Transverse colon (tissue), 4 donors: Measurements from ENCODE around the gene PLPP7. TPM values are rescaled to one million over a fixed set of nuclear protein-coding genes. Genes with fewer than 3 reads are reported as not detected.
"Not testable (repeated sequence)": the region's sequence is repeated elsewhere in the genome, so short reads cannot be mapped to it uniquely, and the experiment has no call there.

ENCODE experiments used
- DNase-seq: peaks from one replicate; pipeline ENCODE4 v3.0.0-alpha.2; 2019
- H3K27ac ChIP-seq, 4 donors: fragments of 200-600 bp; sonication (generic); 2 replicates each; pipeline ENCODE4 v1.5.1; 2016 to 2018; ENCODE audit warnings: inconsistent platforms in 4 of 4
- H3K27me3 ChIP-seq: fragments of 200-600 bp; sonication (generic); 2 replicates; pipeline ENCODE4 v1.5.1; 2017; ENCODE audit warnings: inconsistent platforms
- H3K36me3 ChIP-seq, 4 donors: fragments of 200-600 bp; sonication (generic); 2 replicates each; pipeline ENCODE4 v1.5.1; 2017 to 2019; ENCODE audit warnings: inconsistent platforms in 4 of 4
- H3K4me1 ChIP-seq, 4 donors: fragments of 200-600 bp; sonication (generic); 2 replicates each; pipeline ENCODE4 v1.5.1; 2017 to 2020; ENCODE audit warnings: inconsistent platforms in 4 of 4
- H3K4me3 ChIP-seq, 4 donors: fragments of 200-600 bp; sonication (generic); 1 replicate in 1 of 4; 2 replicates in 3 of 4; pipeline versions ENCODE4 v1.5.1 to v1.6.1; 2017 to 2019; ENCODE audit warnings: inconsistent platforms in 4 of 4
- H3K9me3 ChIP-seq, 2 donors: fragments of 200-600 bp; sonication (generic); 2 replicates each; pipeline ENCODE4 v1.5.1; 2017 to 2019; ENCODE audit warnings: inconsistent platforms in 2 of 2
- EP300 ChIP-seq: sonication (generic); formaldehyde crosslinking; IDR thresholded peaks from one replicate; pipeline ENCODE4 v1.6.1; 2017; ENCODE audit warnings: antibody characterized with exemption, low read depth
- POLR2A ChIP-seq: fragments of 450-650 bp; IDR thresholded peaks from one replicate; pipeline ENCODE4 v1.6.1; 2016; ENCODE audit warnings: antibody characterized with exemption, mild to moderate bottlenecking, moderate library complexity
- POLR2AphosphoS5 ChIP-seq, 3 donors: sonication (generic); formaldehyde crosslinking; IDR thresholded peaks; one replicate each; pipeline ENCODE4 v1.6.1; 2016; ENCODE audit warnings: antibody characterized with exemption in 3 of 3
- WGBS, 2 donors: methylation state at CpG; one replicate each; pipeline ENCODE4 v1.1.5; 2018; ENCODE audit warnings: low coverage in 1 of 2; 5-methylcytosine and 5-hydroxymethylcytosine counted together
- in situ Hi-C, 4 donors: fragments of 200-750 bp; cut with MboI; loops; one replicate each; pipeline versions ENCODE4 v1.15.0 to v1.15.1; 2017; ENCODE audit warnings: low sequenced_read_pairs in 3 of 4, low pct_ligation_motif_present in 1 of 4, low pct_unique_long_range_greater_than_20kb in 1 of 4
- intact Hi-C: fragments of 100-400 bp; cut with DNase I; formaldehyde crosslinking; loops from one replicate; pipeline ENCODE4 v1.15.1; 2023; ENCODE audit warnings: low total_unique reads
- total RNA-seq, 4 donors: library from RNA; depleted of rRNA; stranded (reverse); fragments of >200 nt; gene quantifications; one replicate each; pipeline ENCODE4 v1.1.0, GENCODE V29; 2016
- TF ChIP-seq, protein P1 (sequence below), 5 experiments: fragments of 200-600 bp in 3 of 5; fragments of 450-650 bp in 2 of 5; sonication (generic) in 3 of 5; IDR thresholded peaks; 1 replicate in 2 of 5; 2 replicates in 3 of 5; pipeline ENCODE4 v1.5.1; 2016 to 2017; ENCODE audit warnings: antibody characterized with exemption in 5 of 5, inconsistent platforms in 3 of 5, mild to moderate bottlenecking in 2 of 5, moderate library complexity in 1 of 5

PLPP7 gene
- total RNA-seq = 10 to 100 TPM in 1 of 4 donors, 1 to 10 TPM in 3; 3.0 to 10.3 (median 4.1) TPM

DNA sequence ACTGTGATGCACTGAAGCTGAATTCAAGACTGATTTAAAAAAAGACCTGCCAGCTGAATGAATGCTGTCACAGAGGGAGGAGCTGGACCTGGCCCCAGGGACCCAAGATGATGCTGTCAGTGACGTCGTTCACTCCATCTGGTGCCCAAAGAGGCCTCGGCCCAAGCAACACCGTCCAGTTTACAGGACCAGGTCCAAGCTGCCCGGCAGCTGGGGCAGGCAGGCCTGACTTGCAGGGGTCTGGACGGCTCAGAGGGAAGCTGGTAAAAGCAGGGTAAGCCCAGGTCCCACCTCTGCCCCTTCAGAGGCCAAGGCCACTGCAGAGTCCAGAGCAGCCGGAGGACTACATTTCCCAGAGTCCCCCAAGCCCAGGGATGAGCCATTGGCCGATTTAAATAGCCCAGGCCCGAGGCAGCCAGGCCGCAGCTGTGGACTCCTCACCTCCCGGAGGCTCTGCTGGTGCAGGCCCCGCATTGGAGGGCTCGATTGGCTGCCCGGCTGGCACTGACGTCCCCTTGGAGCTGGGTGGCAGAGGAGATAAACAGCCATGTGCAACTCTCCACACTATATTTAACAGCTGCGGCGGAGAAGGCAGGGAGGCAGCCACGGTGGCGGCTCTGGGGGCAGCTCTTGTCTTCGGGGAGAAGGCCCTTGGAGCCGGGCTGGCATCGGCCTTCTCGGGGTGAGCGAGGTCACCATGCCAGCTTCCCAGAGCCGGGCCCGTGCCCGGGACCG lies at the start of gene PLPP7:
Gene PLPP7 (plus strand): TSS at position 423 of the 735 bp plus-strand sequence. CDS start 275 bp downstream, at position 698.
- no peaks in the 10 kb centered on the region for H3K36me3 ChIP-seq
- H3K27ac ChIP-seq = peak within 1 kb of the TSS; percentile 38 to 76 (median 62)
- peaks cover 0 to 11% (median 7%) of the 10 kb centered on the region in 4 donors for H3K4me1 ChIP-seq
- TF ChIP-seq EP300 (no peak), POLR2AphosphoS5 (IDR thresholded peaks at IDR 0.05) (no peak), POLR2A (no peak)
- TF ChIP-seq, protein P1, sequence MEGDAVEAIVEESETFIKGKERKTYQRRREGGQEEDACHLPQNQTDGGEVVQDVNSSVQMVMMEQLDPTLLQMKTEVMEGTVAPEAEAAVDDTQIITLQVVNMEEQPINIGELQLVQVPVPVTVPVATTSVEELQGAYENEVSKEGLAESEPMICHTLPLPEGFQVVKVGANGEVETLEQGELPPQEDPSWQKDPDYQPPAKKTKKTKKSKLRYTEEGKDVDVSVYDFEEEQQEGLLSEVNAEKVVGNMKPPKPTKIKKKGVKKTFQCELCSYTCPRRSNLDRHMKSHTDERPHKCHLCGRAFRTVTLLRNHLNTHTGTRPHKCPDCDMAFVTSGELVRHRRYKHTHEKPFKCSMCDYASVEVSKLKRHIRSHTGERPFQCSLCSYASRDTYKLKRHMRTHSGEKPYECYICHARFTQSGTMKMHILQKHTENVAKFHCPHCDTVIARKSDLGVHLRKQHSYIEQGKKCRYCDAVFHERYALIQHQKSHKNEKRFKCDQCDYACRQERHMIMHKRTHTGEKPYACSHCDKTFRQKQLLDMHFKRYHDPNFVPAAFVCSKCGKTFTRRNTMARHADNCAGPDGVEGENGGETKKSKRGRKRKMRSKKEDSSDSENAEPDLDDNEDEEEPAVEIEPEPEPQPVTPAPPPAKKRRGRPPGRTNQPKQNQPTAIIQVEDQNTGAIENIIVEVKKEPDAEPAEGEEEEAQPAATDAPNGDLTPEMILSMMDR (IDR thresholded peaks at IDR 0.05) = no peak
- intact Hi-C loops = no loop called here
- in situ Hi-C loops = no loop called here
- peak; percentile 44 for DNase-seq
- H3K4me3 ChIP-seq = peak within 1 kb of the TSS; percentile 28 to 45 (median 30)
- H3K9me3 ChIP-seq = no peaks in the 10 kb centered on the region
- H3K27me3 ChIP-seq = no peaks in the 10 kb centered on the region
- 50 to 68% methylated on average over 5 to 24 of the region's 28 CpGs for WGBS, 2 donors

DNA sequence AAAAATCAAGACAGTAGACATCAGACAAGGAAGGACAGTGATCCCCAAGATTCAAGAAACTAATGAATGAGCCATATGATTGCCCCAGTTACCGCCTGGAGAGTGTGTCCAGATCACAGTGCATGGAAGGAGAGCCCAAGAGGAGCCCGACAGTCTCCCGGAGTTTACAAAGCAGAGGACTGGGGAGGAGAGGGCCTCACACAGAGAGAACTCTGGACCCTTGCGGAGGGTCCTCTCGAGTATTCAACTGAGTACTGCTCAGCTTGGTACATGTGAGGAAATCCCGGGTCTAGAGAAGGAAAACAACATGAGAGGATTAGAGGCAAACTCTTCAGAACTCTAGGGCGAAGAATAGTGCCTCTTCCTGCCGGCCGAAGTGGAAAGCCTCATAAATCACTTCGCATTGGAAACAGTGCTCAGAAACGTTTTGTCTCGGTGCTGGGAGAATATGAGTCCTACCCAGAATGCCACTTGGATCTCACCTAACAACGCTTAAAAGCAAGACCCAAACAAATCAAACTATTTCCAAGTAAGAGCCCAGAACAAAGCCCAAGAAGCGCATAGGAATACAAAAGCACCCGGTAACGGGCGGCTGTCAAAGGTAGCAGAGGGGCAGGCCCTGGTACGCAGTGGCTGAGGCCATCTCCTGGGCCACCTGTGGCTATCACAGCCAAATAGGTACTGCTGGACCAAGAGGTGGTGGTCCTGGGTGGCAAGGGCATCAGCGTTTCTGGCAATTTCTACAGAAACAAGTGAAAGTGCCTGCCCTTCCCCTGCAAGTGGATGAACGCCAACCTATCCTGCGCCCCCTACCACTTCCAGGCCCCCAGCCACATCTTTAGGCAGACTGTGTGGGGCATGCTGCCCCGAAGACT lies 49.2 kb upstream of the PLPP7 start:
- H3K9me3 ChIP-seq = no peaks in the 10 kb centered on the region
- no peak overlapping the region for H3K4me3 ChIP-seq
- no peak overlapping the region for H3K27ac ChIP-seq
- TF ChIP-seq POLR2AphosphoS5 (IDR thresholded peaks at IDR 0.05) = no peak
- H3K36me3 ChIP-seq = no peaks in the 10 kb centered on the region
- DNase-seq = no peak
- peaks cover 9 to 22% (median 10%) of the 10 kb centered on the region in 4 donors for H3K4me1 ChIP-seq
- no peaks in the 10 kb centered on the region for H3K27me3 ChIP-seq
- in situ Hi-C loops = no loop called here
- intact Hi-C loops = no loop called here
- 74 to 78% methylated on average over 6 to 20 of the region's 22 CpGs for WGBS, 2 donors

DNA sequence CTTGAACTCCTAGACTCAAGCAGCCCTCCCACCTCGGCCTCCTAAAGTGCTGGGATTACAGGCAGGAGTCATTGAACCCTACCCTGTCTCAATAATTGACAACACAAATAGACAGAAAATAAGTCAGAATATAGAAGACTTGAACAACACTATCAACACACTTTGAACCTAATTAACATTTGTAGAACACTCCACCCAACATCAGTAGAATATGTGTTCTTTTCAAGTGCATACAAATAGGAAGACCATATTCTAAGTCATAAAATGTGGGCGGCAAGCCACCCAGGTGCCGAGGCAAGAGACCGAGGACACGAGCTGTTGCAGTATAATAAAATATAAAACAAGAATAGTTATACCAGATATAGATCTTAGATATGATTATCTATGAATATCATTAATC lies 45.2 kb upstream of the PLPP7 start:
- 58 to 59% methylated on average over 5 of the region's 5 CpGs for WGBS, 2 donors
- intact Hi-C loops, H3K9me3 ChIP-seq, H3K4me3 ChIP-seq, H3K27ac ChIP-seq, in situ Hi-C loops, H3K36me3 ChIP-seq, H3K27me3 ChIP-seq, H3K4me1 ChIP-seq, DNase-seq: not testable (repeated sequence)

DNA sequence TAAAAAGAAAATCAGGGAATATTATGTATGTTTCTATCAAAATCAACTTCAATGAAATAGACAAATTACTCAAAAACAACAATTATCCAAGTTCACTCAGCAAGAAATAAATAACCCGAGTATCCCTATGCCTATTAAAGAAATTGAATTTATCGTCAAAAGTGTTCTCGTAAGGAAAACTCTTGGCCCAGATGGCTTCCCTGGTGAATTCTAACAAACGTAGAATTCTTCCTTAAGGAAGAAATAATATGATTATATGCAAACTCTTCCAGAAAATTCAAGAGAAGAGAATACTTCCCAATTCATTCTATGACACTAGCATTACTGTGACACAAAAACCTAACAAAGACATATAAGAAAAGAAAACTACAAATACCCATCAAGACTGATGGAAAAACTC lies 42.9 kb upstream of the PLPP7 start:
- TF ChIP-seq, protein P1 (IDR thresholded peaks at IDR 0.05) = no peak
- TF ChIP-seq POLR2AphosphoS5 (IDR thresholded peaks at IDR 0.05) = no peak
- TF ChIP-seq POLR2A = no peak
- TF ChIP-seq EP300 = no peak
- DNase-seq = no peak
- in situ Hi-C loops (no loop called here), intact Hi-C loops (no loop called here)
- Histone ChIP-seq H3K9me3 (no peaks in the 10 kb centered on the region), H3K4me1 (no peaks in the 10 kb centered on the region), H3K4me3 (no peak overlapping the region), H3K36me3 (no peaks in the 10 kb centered on the region), H3K27me3 (no peaks in the 10 kb centered on the region), H3K27ac (no peak overlapping the region)
- 76 to 82% methylated on average over 4 of the region's 4 CpGs for WGBS, 2 donors

DNA sequence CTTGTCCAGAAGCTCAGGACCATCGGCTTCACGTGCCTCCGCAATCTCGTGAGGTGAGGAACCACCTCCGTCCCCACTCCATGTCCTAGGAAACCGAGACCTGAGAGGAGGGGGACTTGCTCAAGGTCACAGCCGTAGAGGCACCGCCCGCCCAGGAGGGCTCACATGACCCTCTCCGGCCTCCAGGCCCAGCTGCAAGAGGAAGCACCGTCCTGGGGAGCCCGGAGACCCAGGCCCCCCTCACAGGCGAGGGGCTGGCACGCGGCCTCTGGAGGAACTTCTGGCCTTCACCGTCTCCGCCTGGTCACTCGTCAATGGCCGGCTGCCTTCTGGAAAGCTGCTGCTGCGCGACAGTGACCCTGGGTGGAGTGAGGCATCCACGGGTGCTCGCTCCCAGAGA lies 37.4 kb upstream of the PLPP7 start:
- Histone ChIP-seq H3K27me3 (no peaks in the 10 kb centered on the region), H3K27ac (peak overlapping the region; percentile 37 to 76 (median 66)), H3K4me3 (peak overlapping the region in 2 of 4 donors; percentile 12 to 36), H3K9me3 (no peaks in the 10 kb centered on the region), H3K4me1 (peaks cover 0 to 19% (median 1%) of the 10 kb centered on the region in 4 donors), H3K36me3 (no peaks in the 10 kb centered on the region)
- intact Hi-C loops = no loop called here
- no peak for DNase-seq
- in situ Hi-C loops = no loop called here
- 84% methylated on average over 18 of the region's 23 CpGs; no CpG with 5 or more reads in 1 of the 2 donors for WGBS, 2 donors
- TF ChIP-seq POLR2AphosphoS5 (IDR thresholded peaks at IDR 0.05) (no peak), POLR2A (no peak), EP300 (no peak)
- TF ChIP-seq, protein P1 (IDR thresholded peaks at IDR 0.05) = no peak
